CD14-positive monocyte (primary cell): ENCODE results near the gene CLEC1A. TPM values are rescaled to one million over a fixed set of nuclear protein-coding genes. Genes with fewer than 3 reads are reported as not detected.
A peak's percentile ranks its signal among the peaks of the same experiment; 100 is the strongest.

Experiments used
- DNase-seq, 3 donors: peaks; one replicate each; pipeline ENCODE4 v3.0.0-alpha.2; 2011 to 2022
- H2AFZ ChIP-seq: 2 replicates; pipeline ENCODE4 v1.6.0; 2012; ENCODE audit warnings: mild to moderate bottlenecking, low read depth, low read length, inconsistent platforms; ENCODE audit not compliant: insufficient read depth, poor library complexity, severe bottlenecking
- H3K27ac ChIP-seq, 2 donors: 1 replicate in 1 of 2; 2 replicates in 1 of 2; pipeline ENCODE4 v1.5.1; 2012 to 2013; ENCODE audit warnings: low read length in 2 of 2, control low read depth in 1 of 2, inconsistent platforms in 1 of 2, low read depth in 1 of 2, mild to moderate bottlenecking in 1 of 2
- H3K27me3 ChIP-seq, 2 donors: one replicate each; pipeline versions ENCODE4 v1.6.0 to v1.6.1; 2011 to 2013; ENCODE audit warnings: low read length in 2 of 2; ENCODE audit not compliant: control insufficient read depth in 2 of 2, insufficient read depth in 2 of 2
- H3K36me3 ChIP-seq, 2 donors: replicated peaks in 1 of 2; 1 replicate in 1 of 2; 2 replicates in 1 of 2; pipeline versions ENCODE4 v1.5.1 to v1.6.1; 2012 to 2013; ENCODE audit warnings: low read length in 2 of 2, control low read depth in 1 of 2, inconsistent platforms in 1 of 2, mild to moderate bottlenecking in 1 of 2; ENCODE audit not compliant: insufficient read depth in 2 of 2, control insufficient read depth in 1 of 2
- H3K4me1 ChIP-seq, 2 donors: 1 replicate in 1 of 2; 2 replicates in 1 of 2; pipeline versions ENCODE4 v1.5.1 to v1.6.1; 2012 to 2013; ENCODE audit warnings: low read length in 2 of 2, control low read depth in 1 of 2, inconsistent platforms in 1 of 2, mild to moderate bottlenecking in 1 of 2, moderate library complexity in 1 of 2; ENCODE audit not compliant: insufficient read depth in 2 of 2, control insufficient read depth in 1 of 2
- H3K4me2 ChIP-seq: replicated peaks from 2 replicates; pipeline ENCODE3; 2012; ENCODE audit warnings: low read length, moderate library complexity, mild to moderate bottlenecking; ENCODE audit not compliant: poor library complexity, severe bottlenecking; ENCODE audit errors: extremely low read depth
- H3K4me3 ChIP-seq, 3 experiments: fragments of 200-600 bp in 1 of 3; sonication (generic) in 1 of 3; replicated peaks in 1 of 3; 1 replicate in 2 of 3; 2 replicates in 1 of 3; pipeline ENCODE4 v1.5.1; 2011 to 2013; ENCODE audit warnings: low read length in 3 of 3, mild to moderate bottlenecking in 3 of 3, control low read depth in 2 of 3, low read depth in 2 of 3, inconsistent platforms in 1 of 3, moderate library complexity in 1 of 3
- H3K79me2 ChIP-seq: 2 replicates; pipeline ENCODE4 v1.6.0; 2012; ENCODE audit warnings: mild to moderate bottlenecking, control low read depth, inconsistent platforms, low read length, moderate library complexity; ENCODE audit not compliant: insufficient read depth
- H3K9ac ChIP-seq: 2 replicates; pipeline ENCODE4 v1.6.0; 2017; ENCODE audit warnings: low read length, mild to moderate bottlenecking; ENCODE audit not compliant: insufficient read depth, poor library complexity, severe bottlenecking
- H3K9me3 ChIP-seq, 2 donors: replicated peaks in 1 of 2; 1 replicate in 1 of 2; 2 replicates in 1 of 2; pipeline versions ENCODE4 v1.5.1 to v1.6.1; 2012 to 2013; ENCODE audit warnings: low read length in 2 of 2, control low read depth in 1 of 2; ENCODE audit not compliant: control insufficient read depth in 1 of 2, insufficient read depth in 1 of 2
- H4K20me1 ChIP-seq: 2 replicates; pipeline ENCODE4 v1.6.0; 2012; ENCODE audit warnings: mild to moderate bottlenecking, low read length, control low read depth, moderate library complexity; ENCODE audit not compliant: insufficient read depth
- H3K27ac Mint-ChIP-seq, 7 donors: one replicate each; pipeline ENCODE4 v1.8.0; 2020; ENCODE audit warnings: mild to moderate bottlenecking in 7 of 7, mixed read lengths in 7 of 7, moderate library complexity in 6 of 7, inconsistent platforms in 2 of 7
- H3K27me3 Mint-ChIP-seq, 3 donors: one replicate each; pipeline ENCODE4 v1.8.0; 2021 to 2022; ENCODE audit warnings: low read depth in 3 of 3, mild to moderate bottlenecking in 3 of 3, mixed read lengths in 3 of 3, moderate library complexity in 3 of 3, inconsistent platforms in 1 of 3
- H3K36me3 Mint-ChIP-seq, 2 donors: one replicate each; pipeline ENCODE4 v1.8.0; 2020; ENCODE audit warnings: mixed read lengths in 2 of 2, inconsistent platforms in 1 of 2, mild to moderate bottlenecking in 1 of 2
- H3K4me1 Mint-ChIP-seq: one replicate; pipeline ENCODE4 v1.8.0; 2020; ENCODE audit warnings: mild to moderate bottlenecking, mixed read lengths
- H3K4me3 Mint-ChIP-seq, 2 donors: one replicate each; pipeline ENCODE4 v1.8.0; 2020; ENCODE audit warnings: mild to moderate bottlenecking in 2 of 2, mixed read lengths in 2 of 2, moderate library complexity in 1 of 2
- H3K9me3 Mint-ChIP-seq, 7 donors: one replicate each; pipeline ENCODE4 v1.8.0; 2020 to 2022; ENCODE audit warnings: mixed read lengths in 7 of 7, mild to moderate bottlenecking in 6 of 7, moderate library complexity in 6 of 7, inconsistent platforms in 2 of 7
- CTCF ChIP-seq: fragments of 200-600 bp; IDR thresholded peaks from one replicate; pipeline ENCODE4 v1.8.0; 2022; ENCODE audit warnings: antibody characterized with exemption, mild to moderate bottlenecking
- WGBS: methylation state at CpG from one replicate; pipeline ENCODE4 v1.1.5; 2013; ENCODE audit warnings: missing lambda C conversion rate; ENCODE audit not compliant: insufficient coverage; 5-methylcytosine and 5-hydroxymethylcytosine counted together
- intact Hi-C, 2 donors: fragments of 100-400 bp; cut with micrococcal nuclease; formaldehyde crosslinking; loops; one replicate each; pipeline versions ENCODE4 v1.15.0 to v1.15.1; 2023
- polyA plus RNA-seq, 3 donors: library from polyadenylated mRNA; depleted of rRNA in 1 of 3; unstranded in 2 of 3; stranded (reverse) in 1 of 3; fragments of 300-500 nt in 2 of 3; fragments of >200 nt in 1 of 3; fragmentation: Illumina TruSeq in 2 of 3; gene quantifications; 1 replicate in 2 of 3; 2 replicates in 1 of 3; pipeline ENCODE4 v1.2.3, GENCODE V29; 2012 to 2021

Gene CLEC1A
- polyA plus RNA-seq, 3 donors: 0.90 to 7.9 (median 1.1) TPM

GRCh38 chr12:10113075-10113474 is 14.3 kb upstream of the CLEC1A start:
- TF ChIP-seq CTCF: no peak
- no peak overlapping the region for H3K4me3 ChIP-seq
- no peak overlapping the region for H3K9ac ChIP-seq
- peaks cover 0 to 4% (median 0%) of the 10 kb centered on the region in 3 donors for H3K27me3 Mint-ChIP-seq
- H3K9me3 Mint-ChIP-seq: peaks cover 12 to 21% (median 14%) of the 10 kb centered on the region in 7 donors
- H4K20me1 ChIP-seq: no peaks in the 10 kb centered on the region
- H3K27me3 ChIP-seq: no peaks in the 10 kb centered on the region
- peaks cover 53 to 74% of the 10 kb centered on the region in 2 donors for H3K36me3 Mint-ChIP-seq
- H3K4me2 ChIP-seq: no peak overlapping the region
- H3K27ac ChIP-seq: no peak overlapping the region
- H3K36me3 ChIP-seq: peaks cover 31 to 42% of the 10 kb centered on the region in 2 donors
- no peak overlapping the region for H3K4me3 Mint-ChIP-seq
- H3K4me1 Mint-ChIP-seq: peaks cover 6% of the 10 kb centered on the region
- peak overlapping the region in 1 of 7 donors; percentile 43 for H3K27ac Mint-ChIP-seq
- peaks cover 0 to under 1% of the 10 kb centered on the region in 2 donors for H3K4me1 ChIP-seq
- 100% methylated on average over 1 of the region's 1 CpG for WGBS
- H3K9me3 ChIP-seq: peaks cover 9 to 15% of the 10 kb centered on the region in 2 donors
- intact Hi-C loops: no loop called here
- no peak overlapping the region for H2AFZ ChIP-seq
- no peak for DNase-seq
- no peaks in the 10 kb centered on the region for H3K79me2 ChIP-seq

GRCh38 chr12:10111451-10111850 is 12.7 kb upstream of the CLEC1A start:
- Mint-ChIP-seq H3K27ac (peak overlapping the region in 1 of 7 donors; percentile 45), H3K9me3 (peaks cover 14 to 21% (median 17%) of the 10 kb centered on the region in 7 donors), H3K4me1 (peaks cover 10% of the 10 kb centered on the region), H3K4me3 (no peak overlapping the region), H3K27me3 (peaks cover 0 to 4% (median 1%) of the 10 kb centered on the region in 3 donors), H3K36me3 (peaks cover 49 to 65% of the 10 kb centered on the region in 2 donors)
- Histone ChIP-seq H4K20me1 (no peaks in the 10 kb centered on the region), H3K27ac (no peak overlapping the region), H3K27me3 (no peaks in the 10 kb centered on the region), H3K4me3 (no peak overlapping the region), H3K79me2 (no peaks in the 10 kb centered on the region), H3K9ac (no peak overlapping the region), H2AFZ (no peak overlapping the region), H3K9me3 (peaks cover 9 to 15% of the 10 kb centered on the region in 2 donors), H3K4me2 (no peak overlapping the region), H3K36me3 (peaks cover 15 to 26% of the 10 kb centered on the region in 2 donors), H3K4me1 (no peaks in the 10 kb centered on the region)
- DNase-seq: no peak
- WGBS: 96% methylated on average over 37 of the region's 38 CpGs
- intact Hi-C loops: no loop called here
- no peak for TF ChIP-seq CTCF
